Esophagus muscularis mucosa (tissue), 4 donors: ENCODE data around the gene GSC2. TPM values are rescaled to one million over a fixed set of nuclear protein-coding genes. Genes with fewer than 3 reads are reported as not detected.

Experiments
- DNase-seq: peaks from one replicate; pipeline ENCODE4 v3.0.0-alpha.2; 2017; ENCODE audit errors: extremely low spot score
- H3K27ac ChIP-seq, 4 donors: fragments of 200-600 bp; sonication (generic); replicated peaks in 1 of 4; 1 replicate in 3 of 4; 2 replicates in 1 of 4; pipeline ENCODE4 v1.5.1; 2016 to 2019; ENCODE audit warnings: mild to moderate bottlenecking in 1 of 4
- H3K27me3 ChIP-seq, 4 donors: fragments of 200-600 bp; sonication (generic); one replicate each; pipeline versions ENCODE4 v1.5.1 to v1.6.0; 2016 to 2019
- H3K36me3 ChIP-seq, 4 donors: fragments of 200-600 bp; sonication (generic); one replicate each; pipeline ENCODE4 v1.5.1; 2016 to 2019
- H3K4me1 ChIP-seq, 4 donors: fragments of 200-600 bp; sonication (generic); one replicate each; pipeline ENCODE4 v1.5.1; 2016 to 2019
- H3K4me3 ChIP-seq, 4 donors: fragments of 200-600 bp; sonication (generic); 1 replicate in 2 of 4; 2 replicates in 2 of 4; pipeline ENCODE4 v1.5.1; 2016 to 2019; ENCODE audit warnings: mild to moderate bottlenecking in 4 of 4, moderate library complexity in 1 of 4
- H3K9me3 ChIP-seq, 4 donors: fragments of 200-600 bp; sonication (generic); 1 replicate in 3 of 4; 2 replicates in 1 of 4; pipeline ENCODE4 v1.5.1; 2016 to 2019
- EP300 ChIP-seq: sonication (generic); formaldehyde crosslinking; IDR thresholded peaks from one replicate; pipeline ENCODE4 v1.6.1; 2017; ENCODE audit warnings: antibody characterized with exemption
- POLR2A ChIP-seq: fragments of 450-650 bp; IDR thresholded peaks from one replicate; pipeline ENCODE4 v1.6.1; 2017; ENCODE audit warnings: antibody characterized with exemption, moderate library complexity, mild to moderate bottlenecking, low read depth
- POLR2AphosphoS5 ChIP-seq, 2 donors: sonication (generic); formaldehyde crosslinking; IDR thresholded peaks; one replicate each; pipeline ENCODE4 v1.6.1; 2017; ENCODE audit warnings: antibody characterized with exemption in 2 of 2
- WGBS: methylation state at CpG from one replicate; pipeline ENCODE4 v1.1.5; 2018; 5-methylcytosine and 5-hydroxymethylcytosine counted together
- intact Hi-C: fragments of 100-400 bp; cut with DNase I; formaldehyde crosslinking; loops from one replicate; pipeline ENCODE4 v1.15.1; 2023
- total RNA-seq, 4 donors: library from RNA; depleted of rRNA; stranded (reverse); fragments of >200 nt; gene quantifications; one replicate each; pipeline versions ENCODE4 v1.1.0 to v1.2.1, GENCODE V29; 2016
- TF ChIP-seq, protein P1 (sequence below), 3 experiments: fragments of 200-600 bp in 2 of 3; fragments of 450-650 bp in 1 of 3; sonication (generic) in 2 of 3; IDR thresholded peaks; one replicate each; pipeline ENCODE4 v1.5.1; 2017 to 2019; ENCODE audit warnings: antibody characterized with exemption in 3 of 3, mild to moderate bottlenecking in 2 of 3, moderate library complexity in 1 of 3

GSC2 gene
- total RNA-seq, 4 donors from 2014 or later = not detected

DNA sequence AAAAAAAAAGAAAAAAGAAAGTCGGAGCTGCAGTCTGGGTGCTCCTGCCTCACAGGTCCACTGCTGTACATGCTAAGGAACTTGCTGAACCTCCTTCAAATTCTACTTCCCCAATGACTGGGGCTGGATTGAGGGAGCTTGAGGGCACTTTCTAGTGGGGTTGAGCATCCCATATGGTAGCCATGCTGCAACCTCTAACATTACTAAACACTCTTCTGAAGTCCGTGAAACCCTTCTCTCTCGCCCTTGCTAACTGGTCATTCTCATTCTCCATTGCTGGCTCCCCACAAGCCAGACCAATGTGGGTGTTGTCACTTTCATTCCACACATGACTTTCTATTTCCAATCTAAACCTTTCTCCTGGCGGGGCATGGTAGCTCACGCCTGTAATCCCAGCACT lies 6.9 kb downstream of the GSC2 start:
- no peak overlapping the region for H3K27ac ChIP-seq
- peaks cover 0 to 6% (median 0%) of the 10 kb centered on the region in 4 donors for H3K27me3 ChIP-seq
- DNase-seq = no peak
- intact Hi-C loops = loop anchor here (5.0 kb wide), 2 partner anchors 34 to 484 kb away; partner anchors contain the start of gene SLC25A1
- TF ChIP-seq EP300 (no peak), POLR2A (no peak), POLR2AphosphoS5 (IDR thresholded peaks at IDR 0.05) (no peak)
- TF ChIP-seq, protein P1, sequence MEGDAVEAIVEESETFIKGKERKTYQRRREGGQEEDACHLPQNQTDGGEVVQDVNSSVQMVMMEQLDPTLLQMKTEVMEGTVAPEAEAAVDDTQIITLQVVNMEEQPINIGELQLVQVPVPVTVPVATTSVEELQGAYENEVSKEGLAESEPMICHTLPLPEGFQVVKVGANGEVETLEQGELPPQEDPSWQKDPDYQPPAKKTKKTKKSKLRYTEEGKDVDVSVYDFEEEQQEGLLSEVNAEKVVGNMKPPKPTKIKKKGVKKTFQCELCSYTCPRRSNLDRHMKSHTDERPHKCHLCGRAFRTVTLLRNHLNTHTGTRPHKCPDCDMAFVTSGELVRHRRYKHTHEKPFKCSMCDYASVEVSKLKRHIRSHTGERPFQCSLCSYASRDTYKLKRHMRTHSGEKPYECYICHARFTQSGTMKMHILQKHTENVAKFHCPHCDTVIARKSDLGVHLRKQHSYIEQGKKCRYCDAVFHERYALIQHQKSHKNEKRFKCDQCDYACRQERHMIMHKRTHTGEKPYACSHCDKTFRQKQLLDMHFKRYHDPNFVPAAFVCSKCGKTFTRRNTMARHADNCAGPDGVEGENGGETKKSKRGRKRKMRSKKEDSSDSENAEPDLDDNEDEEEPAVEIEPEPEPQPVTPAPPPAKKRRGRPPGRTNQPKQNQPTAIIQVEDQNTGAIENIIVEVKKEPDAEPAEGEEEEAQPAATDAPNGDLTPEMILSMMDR (IDR thresholded peaks at IDR 0.05) = no peak
- 87% methylated on average over 5 of the region's 5 CpGs for WGBS
- H3K4me3 ChIP-seq = peak overlapping the region in 3 of 4 donors; percentile 78 to 89 (median 81)
- H3K4me1 ChIP-seq = peaks cover 7 to 20% (median 17%) of the 10 kb centered on the region in 4 donors
- no peaks in the 10 kb centered on the region for H3K9me3 ChIP-seq
- peaks cover 43 to 46% (median 45%) of the 10 kb centered on the region in 4 donors for H3K36me3 ChIP-seq

DNA sequence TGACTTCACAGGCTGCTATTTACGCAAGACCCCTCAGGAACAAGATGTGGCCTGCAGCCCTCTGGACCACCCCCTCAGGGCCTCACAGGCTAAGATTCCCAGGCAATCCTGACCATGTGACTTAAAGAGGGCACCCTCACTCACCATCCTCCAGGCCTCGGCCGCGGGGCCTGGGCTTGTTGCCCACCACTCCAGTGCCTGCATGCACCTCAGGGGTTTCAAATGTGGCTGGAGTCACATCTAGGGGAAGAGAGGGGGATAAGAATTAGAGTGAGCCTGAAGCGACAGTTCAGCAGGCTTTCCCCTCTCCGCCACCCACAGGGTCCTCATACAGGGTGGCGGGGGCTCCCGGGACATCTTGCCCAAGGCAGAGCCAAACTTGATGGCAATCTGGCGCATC lies 7.7 kb downstream of the GSC2 start:
- Histone ChIP-seq H3K27me3 (no peaks in the 10 kb centered on the region), H3K9me3 (no peaks in the 10 kb centered on the region), H3K36me3 (peaks cover 51 to 54% (median 53%) of the 10 kb centered on the region in 4 donors), H3K4me3 (no peak overlapping the region), H3K4me1 (peaks cover 7 to 20% (median 17%) of the 10 kb centered on the region in 4 donors), H3K27ac (no peak overlapping the region)
- intact Hi-C loops = loop anchor here (5.0 kb wide), 2 partner anchors 35 to 485 kb away; partner anchors contain the start of gene SLC25A1
- TF ChIP-seq EP300 (no peak), POLR2AphosphoS5 (IDR thresholded peaks at IDR 0.05) (no peak), POLR2A (no peak)
- TF ChIP-seq, protein P1 (IDR thresholded peaks at IDR 0.05) = no peak
- DNase-seq = no peak
- WGBS = 93% methylated on average over 9 of the region's 9 CpGs

DNA sequence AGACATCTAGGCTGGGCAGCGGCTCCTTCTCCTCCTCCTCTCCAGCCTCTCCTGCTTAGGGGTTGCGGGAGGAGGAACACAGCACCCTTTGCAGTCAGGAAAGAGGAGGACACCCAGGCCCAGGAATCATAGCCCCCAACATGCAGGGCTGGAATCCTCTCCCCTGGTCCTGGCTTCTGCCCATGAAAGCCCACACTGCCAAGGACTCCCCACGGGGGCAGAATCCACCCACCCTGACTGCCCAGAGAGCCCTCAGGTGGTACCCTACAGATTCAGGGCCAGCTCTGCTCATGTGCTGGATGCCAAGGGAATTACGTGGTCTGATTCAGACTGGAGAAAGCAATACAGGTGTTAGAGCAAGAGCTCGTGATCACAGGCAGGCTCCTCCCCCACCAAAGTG lies 10.1 kb downstream of the GSC2 start:
- DNase-seq = no peak
- H3K4me3 ChIP-seq = no peak overlapping the region
- intact Hi-C loops = loop anchor here (5.0 kb wide), 2 partner anchors 37 to 487 kb away; partner anchors contain the start of gene SLC25A1
- no peak for TF ChIP-seq POLR2AphosphoS5 (IDR thresholded peaks at IDR 0.05)
- H3K27me3 ChIP-seq = no peaks in the 10 kb centered on the region
- H3K9me3 ChIP-seq = no peaks in the 10 kb centered on the region
- no peak overlapping the region for H3K27ac ChIP-seq
- peaks cover 68 to 78% (median 76%) of the 10 kb centered on the region in 4 donors for H3K36me3 ChIP-seq
- H3K4me1 ChIP-seq = peaks cover 7 to 20% (median 17%) of the 10 kb centered on the region in 4 donors
- 91% methylated on average over 4 of the region's 5 CpGs for WGBS

- WGBS = 87% methylated on average over 4 of the region's 9 CpGs
- H3K36me3 ChIP-seq = peaks cover 78 to 88% (median 86%) of the 10 kb centered on the region in 4 donors
Measured at GRCh38 chr22:19139001-19139356, 11.1 kb downstream of the GSC2 start.

DNA sequence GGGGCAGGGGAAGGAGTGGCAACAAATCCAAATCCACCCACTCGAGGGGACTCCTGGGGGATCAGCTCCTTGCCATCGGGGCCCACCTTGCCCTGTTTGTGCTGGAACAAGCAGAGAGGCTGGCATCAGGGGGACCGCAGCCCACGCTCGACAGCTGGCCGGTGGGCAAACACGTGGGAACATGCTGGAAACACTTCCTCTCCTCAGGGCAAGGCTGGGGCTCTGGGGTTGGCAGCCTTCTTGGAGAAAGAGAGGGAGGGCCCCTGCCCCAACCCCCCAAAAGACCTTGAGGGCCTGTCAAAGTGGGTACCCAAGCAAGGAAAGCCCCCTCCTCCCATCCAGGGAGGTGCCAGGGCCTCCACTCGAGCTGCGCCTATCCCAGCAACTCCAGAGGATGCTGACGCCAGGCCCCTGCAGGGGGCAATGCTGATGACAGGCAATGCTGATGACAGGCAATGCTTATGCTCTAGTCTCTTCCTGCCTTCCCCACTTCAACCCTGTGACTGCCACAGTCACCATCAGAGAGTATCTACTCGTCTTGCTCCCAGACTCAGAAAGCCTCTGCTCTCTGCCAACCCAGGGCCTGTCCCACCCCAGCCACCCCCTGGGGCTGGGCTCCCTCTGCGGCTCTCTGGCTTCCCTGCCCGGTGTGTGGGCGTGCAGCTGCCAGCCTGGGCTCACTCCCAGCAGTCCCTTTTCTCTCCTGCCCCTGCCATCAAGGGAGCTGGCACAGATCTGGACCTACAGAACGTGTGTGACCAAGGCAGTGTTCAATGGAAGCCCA lies 11.7 kb downstream of the GSC2 start:
- Histone ChIP-seq H3K4me1 (peaks cover 1 to 12% (median 7%) of the 10 kb centered on the region in 4 donors), H3K27me3 (no peaks in the 10 kb centered on the region), H3K4me3 (no peak overlapping the region), H3K27ac (no peak overlapping the region), H3K9me3 (no peaks in the 10 kb centered on the region), H3K36me3 (peaks cover 83 to 94% (median 91%) of the 10 kb centered on the region in 4 donors)
- no peak for DNase-seq
- TF ChIP-seq POLR2AphosphoS5 (IDR thresholded peaks at IDR 0.05) (no peak), POLR2A (no peak), EP300 (no peak)
- TF ChIP-seq, protein P1 (IDR thresholded peaks at IDR 0.05) = no peak
- intact Hi-C loops = no loop called here
- 89% methylated on average over 14 of the region's 15 CpGs for WGBS

More at GRCh38 chr22:19139001-19139356, 11.1 kb downstream of the GSC2 start:
- TF ChIP-seq POLR2AphosphoS5 (IDR thresholded peaks at IDR 0.05) = no peak
- intact Hi-C loops = no loop called here
- no peak overlapping the region for H3K27ac ChIP-seq
- H3K9me3 ChIP-seq = no peaks in the 10 kb centered on the region
- H3K4me3 ChIP-seq = no peak overlapping the region
- DNase-seq = no peak
- H3K27me3 ChIP-seq = no peaks in the 10 kb centered on the region
- H3K4me1 ChIP-seq = peaks cover 7 to 18% (median 13%) of the 10 kb centered on the region in 4 donors
